SU-DHL-6 (cell line): ENCODE results near the gene ARMH4.

Source experiments
- H2AFZ ChIP-seq: fragments of 200-600 bp; sonication (generic); 2 replicates; pipeline ENCODE4 v1.6.1; 2014; ENCODE audit warnings: low read depth, mild to moderate bottlenecking, moderate library complexity, mixed read lengths, antibody characterized with exemption, low read length; ENCODE audit not compliant: severe bottlenecking
- H3F3A ChIP-seq: fragments of 200-600 bp; shearing (Covaris generic); 2 replicates; pipeline ENCODE4 v1.6.0; 2016; ENCODE audit warnings: antibody characterized with exemption, mild to moderate bottlenecking; ENCODE audit not compliant: insufficient read depth
- H3K27ac ChIP-seq: fragments of 200-600 bp; sonication (generic); 2 replicates; pipeline ENCODE4 v1.5.1; 2016; ENCODE audit warnings: low read depth, mild to moderate bottlenecking, low read length, moderate library complexity, mixed read lengths
- H3K27me3 ChIP-seq: fragments of 200-600 bp; sonication (generic), shearing (Covaris generic); 2 replicates; pipeline ENCODE4 v1.6.0; 2014; ENCODE audit warnings: mild to moderate bottlenecking, low read length
- H3K36me3 ChIP-seq: fragments of 200-600 bp; sonication (generic); 2 replicates; pipeline ENCODE4 v1.6.1; 2014; ENCODE audit warnings: mild to moderate bottlenecking, low read length, mixed read lengths
- H3K4me2 ChIP-seq: fragments of 300-600, 200-600 bp; shearing (Covaris generic), sonication (generic); 2 replicates; pipeline ENCODE4 v1.6.0; 2014; ENCODE audit warnings: low read length, low read depth, mild to moderate bottlenecking; ENCODE audit not compliant: poor library complexity, severe bottlenecking
- H3K4me3 ChIP-seq: fragments of 200-600 bp; sonication (generic); 2 replicates; pipeline ENCODE4 v1.5.1; 2014; ENCODE audit warnings: antibody characterized with exemption, low read length, mild to moderate bottlenecking, mixed read lengths; ENCODE audit not compliant: insufficient read depth, poor library complexity, severe bottlenecking
- H3K79me2 ChIP-seq: fragments of 200-600 bp; sonication (generic); 2 replicates; pipeline ENCODE4 v1.6.1; 2014; ENCODE audit warnings: mild to moderate bottlenecking, low read length, moderate library complexity; ENCODE audit not compliant: insufficient read depth
- H3K9ac ChIP-seq: fragments of 200-600 bp; sonication (generic); 2 replicates; pipeline ENCODE4 v1.7.0; 2014; ENCODE audit warnings: mild to moderate bottlenecking, low read length
- H3K9me2 ChIP-seq: fragments of 200-600 bp; sonication (generic); replicated peaks from 2 replicates; pipeline ENCODE4 v1.6.1; 2014; ENCODE audit warnings: low read length; ENCODE audit not compliant: insufficient read depth
- H3K9me3 ChIP-seq: fragments of 200-600 bp; sonication (generic); 2 replicates; pipeline ENCODE4 v1.6.1; 2014; ENCODE audit warnings: low read length, mixed read lengths; ENCODE audit not compliant: insufficient read depth
- H4K20me1 ChIP-seq: fragments of 200-600 bp; sonication (generic); 2 replicates; pipeline ENCODE4 v1.6.1; 2014; ENCODE audit warnings: low read depth, mild to moderate bottlenecking, antibody characterized with exemption, low read length, moderate library complexity, mixed read lengths
- EZH2phosphoT487 ChIP-seq: fragments of 200-600 bp; sonication (generic), shearing (Covaris generic); conservative IDR thresholded peaks from 2 replicates; pipeline ENCODE4 v1.6.1; 2018; ENCODE audit warnings: mild to moderate bottlenecking, antibody characterized with exemption, low read length, moderate library complexity, mixed read lengths
- TF ChIP-seq, protein P1 (sequence below): fragments of 200-600 bp; sonication (generic); IDR thresholded peaks from one replicate; pipeline ENCODE4 v1.5.1; 2017; ENCODE audit warnings: antibody characterized with exemption, mild to moderate bottlenecking, low read length, moderate library complexity; ENCODE audit not compliant: insufficient read depth, poor library complexity, severe bottlenecking

ARMH4 gene

DNA sequence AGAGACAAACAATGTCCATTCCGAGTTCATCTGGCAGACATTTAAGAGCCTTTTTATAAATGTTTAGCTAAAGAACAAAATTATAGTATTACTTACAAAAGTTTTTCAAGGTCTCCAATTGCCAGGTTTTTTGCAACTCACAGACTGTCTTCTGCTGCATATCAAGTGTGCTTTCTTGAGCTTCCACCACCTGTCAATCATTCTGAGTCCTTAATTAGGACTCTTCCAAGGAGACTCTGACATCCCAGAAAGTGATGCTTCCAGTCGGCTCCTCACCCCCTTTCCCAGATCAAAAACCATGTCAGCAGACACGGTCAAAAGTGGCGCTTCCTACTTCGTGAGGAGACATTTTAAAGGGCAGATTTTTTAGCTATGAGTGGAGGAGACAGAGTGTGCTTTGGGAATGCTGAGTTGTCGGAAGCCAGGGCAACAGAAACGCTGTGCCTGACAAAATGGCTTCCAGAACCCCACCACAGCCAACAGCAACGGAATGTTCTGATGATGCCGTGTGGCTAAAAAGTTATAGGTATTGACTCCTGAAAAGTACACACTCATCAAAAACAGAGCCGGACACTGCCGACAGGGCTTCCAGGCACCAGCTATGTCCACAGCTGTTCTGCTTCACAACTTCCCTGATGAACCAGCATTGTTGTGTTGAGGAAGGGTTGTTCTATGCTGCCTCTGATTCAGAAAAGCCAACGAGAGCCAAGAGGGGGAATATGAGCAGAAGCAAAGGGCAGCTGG lies 170.0 kb downstream of the ARMH4 start:
- H3K27ac ChIP-seq = no peak overlapping the region
- no peak overlapping the region for H3K4me3 ChIP-seq
- no peak overlapping the region for H3K9ac ChIP-seq
- H4K20me1 ChIP-seq = no peaks in the 10 kb centered on the region
- H3K9me3 ChIP-seq = no peaks in the 10 kb centered on the region
- H3K79me2 ChIP-seq = no peaks in the 10 kb centered on the region
- no peaks in the 10 kb centered on the region for H3K27me3 ChIP-seq
- no peaks in the 10 kb centered on the region for H3K9me2 ChIP-seq
- H3K36me3 ChIP-seq = no peaks in the 10 kb centered on the region
- H2AFZ ChIP-seq = no peak overlapping the region
- H3F3A ChIP-seq = no peaks in the 10 kb centered on the region
- TF ChIP-seq, protein P1, sequence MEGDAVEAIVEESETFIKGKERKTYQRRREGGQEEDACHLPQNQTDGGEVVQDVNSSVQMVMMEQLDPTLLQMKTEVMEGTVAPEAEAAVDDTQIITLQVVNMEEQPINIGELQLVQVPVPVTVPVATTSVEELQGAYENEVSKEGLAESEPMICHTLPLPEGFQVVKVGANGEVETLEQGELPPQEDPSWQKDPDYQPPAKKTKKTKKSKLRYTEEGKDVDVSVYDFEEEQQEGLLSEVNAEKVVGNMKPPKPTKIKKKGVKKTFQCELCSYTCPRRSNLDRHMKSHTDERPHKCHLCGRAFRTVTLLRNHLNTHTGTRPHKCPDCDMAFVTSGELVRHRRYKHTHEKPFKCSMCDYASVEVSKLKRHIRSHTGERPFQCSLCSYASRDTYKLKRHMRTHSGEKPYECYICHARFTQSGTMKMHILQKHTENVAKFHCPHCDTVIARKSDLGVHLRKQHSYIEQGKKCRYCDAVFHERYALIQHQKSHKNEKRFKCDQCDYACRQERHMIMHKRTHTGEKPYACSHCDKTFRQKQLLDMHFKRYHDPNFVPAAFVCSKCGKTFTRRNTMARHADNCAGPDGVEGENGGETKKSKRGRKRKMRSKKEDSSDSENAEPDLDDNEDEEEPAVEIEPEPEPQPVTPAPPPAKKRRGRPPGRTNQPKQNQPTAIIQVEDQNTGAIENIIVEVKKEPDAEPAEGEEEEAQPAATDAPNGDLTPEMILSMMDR = no peak
- TF ChIP-seq EZH2phosphoT487 = no peak
- no peak overlapping the region for H3K4me2 ChIP-seq

DNA sequence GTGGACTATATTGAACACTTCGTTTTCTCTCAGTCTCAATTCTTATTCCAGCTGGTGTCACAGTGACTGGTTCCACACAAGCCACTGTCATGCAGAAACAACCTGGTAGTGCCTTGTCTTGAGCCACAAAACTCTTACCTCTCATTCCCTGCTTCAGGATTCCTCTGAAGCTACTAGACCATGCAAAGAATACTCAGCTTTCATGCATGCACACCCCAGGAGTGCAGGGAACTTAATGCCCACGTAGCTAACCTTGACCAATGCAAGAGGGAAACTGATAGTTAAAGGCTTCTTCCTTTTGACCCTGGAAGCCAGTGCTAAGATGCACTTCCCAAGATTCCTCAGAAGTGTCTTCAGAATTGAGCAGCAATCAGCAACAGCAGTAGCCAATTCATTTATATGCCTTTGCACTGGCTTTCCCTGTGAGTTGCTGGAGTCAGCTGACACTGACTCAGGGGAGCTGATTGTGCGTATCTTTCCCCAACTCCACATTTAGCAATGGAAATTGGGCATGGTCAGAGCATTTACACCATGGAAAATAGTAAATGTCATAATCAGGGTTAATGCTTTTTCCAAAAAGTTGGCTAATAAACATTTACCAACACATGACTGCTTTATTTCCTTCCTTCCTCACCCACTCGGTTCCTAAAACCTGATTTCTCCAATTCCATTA lies 172.5 kb downstream of the ARMH4 start:
- Histone ChIP-seq H3K27ac (no peak overlapping the region), H3K36me3 (no peaks in the 10 kb centered on the region), H4K20me1 (no peaks in the 10 kb centered on the region), H3K79me2 (no peaks in the 10 kb centered on the region), H3K9ac (no peak overlapping the region), H3F3A (no peaks in the 10 kb centered on the region), H3K27me3 (no peaks in the 10 kb centered on the region), H3K4me3 (no peak overlapping the region), H3K9me3 (no peaks in the 10 kb centered on the region), H3K9me2 (no peaks in the 10 kb centered on the region), H2AFZ (no peak overlapping the region), H3K4me2 (no peak overlapping the region)
- TF ChIP-seq EZH2phosphoT487 = no peak
- TF ChIP-seq, protein P1 = no peak

GRCh38 chr14:57976701-57977100 lies 175.3 kb downstream of the ARMH4 start:
- Histone ChIP-seq H3K4me2 (no peak overlapping the region), H3K27me3 (no peaks in the 10 kb centered on the region), H3K27ac (no peak overlapping the region), H2AFZ (no peak overlapping the region), H3K79me2 (no peaks in the 10 kb centered on the region), H3K9me2 (no peaks in the 10 kb centered on the region), H4K20me1 (no peaks in the 10 kb centered on the region), H3F3A (no peaks in the 10 kb centered on the region), H3K9ac (no peak overlapping the region), H3K4me3 (no peak overlapping the region), H3K9me3 (no peaks in the 10 kb centered on the region), H3K36me3 (no peaks in the 10 kb centered on the region)
- TF ChIP-seq EZH2phosphoT487 = no peak
- TF ChIP-seq, protein P1 = no peak
